Inferior parietal cortex (tissue), 1 donor: ENCODE results near the gene CALCA.

Source experiments
- DNase-seq: peaks from one replicate; pipeline ENCODE4 v3.0.0-alpha.2; 2016; ENCODE audit errors: extremely low spot score

CALCA gene

GRCh38 chr11:14942745-14943144 lies 29.4 kb downstream of the CALCA start:
- DNase-seq, result no peak

- DNase-seq, result no peak
Observed at GRCh38 chr11:14938936-14939335, 33.2 kb downstream of the CALCA start.

GRCh38 chr11:14934641-14935351 lies 37.4 kb downstream of the CALCA start:
- DNase-seq, result no peak

GRCh38 chr11:14932447-14932846 lies 39.7 kb downstream of the CALCA start:
- no peak for DNase-seq

- DNase-seq, result no peak
Observed at GRCh38 chr11:14930369-14930768, 41.8 kb downstream of the CALCA start.

- DNase-seq, result no peak
Observed at GRCh38 chr11:14927146-14927545, 45.0 kb downstream of the CALCA start.

- no peak for DNase-seq
Observed at GRCh38 chr11:14924318-14924717, 47.8 kb downstream of the CALCA start.
